Measurements from ENCODE around the gene TF. TPM values are rescaled to one million over a fixed set of nuclear protein-coding genes. Genes with fewer than 3 reads are reported as not detected.
"Not testable (repeated sequence)": the region's sequence is repeated elsewhere in the genome, so short reads cannot be mapped to it uniquely, and the experiment has no call there.

The TF gene
- total RNA-seq, 2 experiments from 2014 or later = 0.15 to 0.25 TPM

GRCh38 chr3:133717424-133717823, 28.8 kb upstream of the TF start:
- no peaks in the 10 kb centered on the region for H3K36me3 ChIP-seq (ENCODE audit: insufficient read depth, low read length)
- H3K4me1 ChIP-seq (ENCODE audit: insufficient read depth, low read length, poor library complexity, severe bottlenecking) = no peaks in the 10 kb centered on the region
- H3K4me2 ChIP-seq (ENCODE audit: low read length) = no peak overlapping the region
- TF ChIP-seq EZH2phosphoT487 (IDR thresholded peaks at IDR 0.05; ENCODE audit: borderline replicate concordance, low read depth, low read length) (no peak), CTCF (conservative IDR thresholded peaks at IDR 0.05; ENCODE audit: low read length) (no peak)
- DNase-seq (ENCODE audit: low spot score) = no peak
- H3K9me3 ChIP-seq (ENCODE audit: low read length) = 0 out of 2 replicates have a peak, but pooled peaks cover 4% of the 10 kb centered on the region
- no TSS peak for BruUV-seq (replicated peaks)
- intact Hi-C loops (cut with micrococcal nuclease; ENCODE audit: unreplicated experiment) = no loop called here
- ChIA-PET POLR2A (no interaction called here), CTCF (ENCODE audit: unreplicated experiment) (no interaction called here)
- no peak overlapping the region for H3K27ac ChIP-seq (ENCODE audit: low read depth, low read length, poor library complexity, severe bottlenecking)
- H4K20me1 ChIP-seq (ENCODE audit: insufficient read depth, low read length) = no peaks in the 10 kb centered on the region
- H2AFZ ChIP-seq (ENCODE audit: low read length) = no peak overlapping the region
- no peaks in the 10 kb centered on the region for H3K79me2 ChIP-seq (ENCODE audit: insufficient read depth, low read depth, low read length)
- H3K9me2 ChIP-seq (ENCODE audit: insufficient read depth, low read length) = no peaks in the 10 kb centered on the region
- no peak overlapping the region for H3K4me3 ChIP-seq (ENCODE audit: low read depth, low read length, poor library complexity, severe bottlenecking)

GRCh38 chr3:133722935-133723334, 23.3 kb upstream of the TF start:
- no peaks in the 10 kb centered on the region for H3K4me1 ChIP-seq (ENCODE audit: insufficient read depth, low read length, poor library complexity, severe bottlenecking)
- H2AFZ ChIP-seq (ENCODE audit: low read length) = no peak overlapping the region
- ChIA-PET CTCF (ENCODE audit: unreplicated experiment) (no interaction called here), POLR2A (interaction anchor here (0.7 kb wide), 1 partner anchor 13 kb away, joined by 4 read pairs; no protein-coding TSS in a partner anchor)
- H3K9me2 ChIP-seq (ENCODE audit: insufficient read depth, low read length) = no peaks in the 10 kb centered on the region
- no peaks in the 10 kb centered on the region for H3K36me3 ChIP-seq (ENCODE audit: insufficient read depth, low read length)
- no peak overlapping the region for H3K4me2 ChIP-seq (ENCODE audit: low read length)
- H3K79me2 ChIP-seq (ENCODE audit: insufficient read depth, low read depth, low read length) = no peaks in the 10 kb centered on the region
- H3K9me3 ChIP-seq (ENCODE audit: low read length) = peaks cover 7% of the 10 kb centered on the region; the same call in 1 of the 2 replicates
- no peak overlapping the region for H3K4me3 ChIP-seq (ENCODE audit: low read depth, low read length, poor library complexity, severe bottlenecking)
- BruUV-seq (replicated peaks) = no TSS peak
- no peak for TF ChIP-seq EZH2phosphoT487 (IDR thresholded peaks at IDR 0.05; ENCODE audit: borderline replicate concordance, low read depth, low read length)
- no peak for TF ChIP-seq CTCF (conservative IDR thresholded peaks at IDR 0.05; ENCODE audit: low read length)
- no peak for DNase-seq (ENCODE audit: low spot score)
- intact Hi-C loops (cut with micrococcal nuclease; ENCODE audit: unreplicated experiment) = no loop called here
- H4K20me1 ChIP-seq (ENCODE audit: insufficient read depth, low read length) = no peaks in the 10 kb centered on the region
- no peak overlapping the region for H3K27ac ChIP-seq (ENCODE audit: low read depth, low read length, poor library complexity, severe bottlenecking)

- Histone ChIP-seq H3K4me2 (ENCODE audit: low read length) (no peak overlapping the region), H3K36me3 (ENCODE audit: insufficient read depth, low read length) (no peaks in the 10 kb centered on the region), H2AFZ (ENCODE audit: low read length) (no peak overlapping the region), H3K27ac (ENCODE audit: low read depth, low read length, poor library complexity, severe bottlenecking) (no peak overlapping the region), H3K4me1 (ENCODE audit: insufficient read depth, low read length, poor library complexity, severe bottlenecking) (no peaks in the 10 kb centered on the region), H3K4me3 (ENCODE audit: low read depth, low read length, poor library complexity, severe bottlenecking) (no peak overlapping the region), H4K20me1 (ENCODE audit: insufficient read depth, low read length) (no peaks in the 10 kb centered on the region), H3K9me2 (ENCODE audit: insufficient read depth, low read length) (no peaks in the 10 kb centered on the region), H3K9me3 (ENCODE audit: low read length) (no peaks in the 10 kb centered on the region), H3K79me2 (ENCODE audit: insufficient read depth, low read depth, low read length) (no peaks in the 10 kb centered on the region)
- ChIA-PET POLR2A (interaction anchor here (0.7 kb wide), 1 partner anchor 1164 kb away, joined by 3 read pairs; no protein-coding TSS in a partner anchor), CTCF (ENCODE audit: unreplicated experiment) (interaction anchor here (0.5 kb wide), 1 partner anchor 12 kb away, joined by 4 read pairs; no protein-coding TSS in a partner anchor)
- TF ChIP-seq EZH2phosphoT487 (IDR thresholded peaks at IDR 0.05; ENCODE audit: borderline replicate concordance, low read depth, low read length) (no peak), CTCF (conservative IDR thresholded peaks at IDR 0.05; ENCODE audit: low read length) (no peak)
- no peak for DNase-seq (ENCODE audit: low spot score)
- no TSS peak for BruUV-seq (replicated peaks)
- intact Hi-C loops (cut with micrococcal nuclease; ENCODE audit: unreplicated experiment) = no loop called here
These were observed 15.2 kb upstream of the TF start for GRCh38 chr3:133730993-133731392.

DNA sequence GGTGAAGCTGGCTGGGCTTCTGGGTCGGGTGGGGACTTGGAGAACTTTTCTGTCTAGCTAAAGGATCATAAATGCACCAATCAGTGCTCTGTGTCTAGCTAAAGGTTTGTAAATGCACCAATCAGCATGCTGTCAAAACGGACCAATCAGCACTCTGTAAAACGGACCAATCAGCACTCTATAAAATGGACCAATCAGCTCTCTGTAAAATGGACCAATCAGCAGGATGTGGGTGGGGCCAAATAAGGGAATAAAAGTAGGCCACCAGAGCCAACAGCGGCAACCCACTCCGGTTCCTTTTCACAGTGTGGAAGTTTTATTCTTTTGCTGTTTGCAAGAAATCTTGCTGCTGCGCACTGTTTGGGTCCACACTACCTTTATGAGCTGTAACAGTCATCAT, 14.0 kb upstream of the TF start:
- CTCF ChIA-PET (ENCODE audit: unreplicated experiment); H3K4me3 ChIP-seq (ENCODE audit: low read depth, low read length, poor library complexity, severe bottlenecking); H4K20me1 ChIP-seq (ENCODE audit: insufficient read depth, low read length); H2AFZ ChIP-seq (ENCODE audit: low read length); H3K4me2 ChIP-seq (ENCODE audit: low read length); H3K9me2 ChIP-seq (ENCODE audit: insufficient read depth, low read length); H3K9me3 ChIP-seq (ENCODE audit: low read length); H3K27ac ChIP-seq (ENCODE audit: low read depth, low read length, poor library complexity, severe bottlenecking); H3K36me3 ChIP-seq (ENCODE audit: insufficient read depth, low read length); intact Hi-C loops (cut with micrococcal nuclease; ENCODE audit: unreplicated experiment); DNase-seq (ENCODE audit: low spot score); H3K4me1 ChIP-seq (ENCODE audit: insufficient read depth, low read length, poor library complexity, severe bottlenecking); H3K79me2 ChIP-seq (ENCODE audit: insufficient read depth, low read depth, low read length); BruUV-seq (replicated peaks): not testable (repeated sequence)
- POLR2A ChIA-PET = interaction anchor here (1.4 kb wide), 1 partner anchor 12 kb away, joined by 5 read pairs; no protein-coding TSS in a partner anchor
